Measurements from ENCODE around the gene MRPL20. TPM values are rescaled to one million over a fixed set of nuclear protein-coding genes. Genes with fewer than 3 reads are reported as not detected.

Gene MRPL20
- total RNA-seq, 1 donor from 2014 or later = 96.1 TPM

DNA sequence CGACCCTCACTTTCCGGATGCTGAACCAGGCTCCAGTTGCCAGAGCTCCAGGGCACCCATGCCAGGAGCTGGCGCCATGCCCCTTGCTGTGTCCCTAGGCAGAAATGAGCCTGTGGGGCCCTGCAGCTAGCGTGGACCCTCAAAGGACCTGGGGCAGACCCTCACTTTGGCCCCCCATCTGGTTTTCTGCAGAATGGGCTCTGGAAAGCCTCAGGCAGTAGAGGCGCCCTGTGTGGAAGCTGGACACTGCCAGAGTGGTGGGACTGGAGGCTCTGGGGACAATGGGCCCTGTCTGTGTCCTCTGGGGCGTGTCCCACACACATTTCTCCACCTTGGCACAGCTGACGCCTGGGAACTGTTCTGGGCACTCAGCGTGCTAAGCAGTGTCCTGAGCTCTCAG lies 25.8 kb downstream of the MRPL20 start:
- H3K4me3 ChIP-seq = no peak overlapping the region
- peaks cover 10% of the 10 kb centered on the region for H3F3A ChIP-seq (ENCODE audit: low read depth)
- H3K36me3 ChIP-seq = no peaks in the 10 kb centered on the region
- H4K20me1 ChIP-seq (ENCODE audit: low read depth) = no peaks in the 10 kb centered on the region
- no peak for TF ChIP-seq CTCF (IDR thresholded peaks at IDR 0.05)
- no peak for TF ChIP-seq EZH2 (IDR thresholded peaks at IDR 0.05)
- no peak for TF ChIP-seq EZH2phosphoT487 (IDR thresholded peaks at IDR 0.05)
- no peaks in the 10 kb centered on the region for H3K27me3 ChIP-seq
- peaks cover 5% of the 10 kb centered on the region for H3K27me3 Mint-ChIP-seq (ENCODE audit: insufficient read depth, low read depth)
- no peak overlapping the region for H2AFZ ChIP-seq (replicated peaks)
- no peak for DNase-seq (ENCODE audit: low spot score)
- H3K9ac ChIP-seq = no peak overlapping the region
- no peaks in the 10 kb centered on the region for H3K4me1 Mint-ChIP-seq
- H3K4me1 ChIP-seq = no peaks in the 10 kb centered on the region
- H3K27ac Mint-ChIP-seq = no peak overlapping the region
- no peak overlapping the region for H3K4me2 ChIP-seq
- no peak overlapping the region for H3K4me3 Mint-ChIP-seq
- no peaks in the 10 kb centered on the region for H3K9me3 Mint-ChIP-seq
- peaks cover under 1% of the 10 kb centered on the region for H3K36me3 Mint-ChIP-seq
- no peaks in the 10 kb centered on the region for H3K79me2 ChIP-seq (ENCODE audit: low read depth)
- no peaks in the 10 kb centered on the region for H3K9me3 ChIP-seq (ENCODE audit: low read depth)
- H3K27ac ChIP-seq = no peak overlapping the region

DNA sequence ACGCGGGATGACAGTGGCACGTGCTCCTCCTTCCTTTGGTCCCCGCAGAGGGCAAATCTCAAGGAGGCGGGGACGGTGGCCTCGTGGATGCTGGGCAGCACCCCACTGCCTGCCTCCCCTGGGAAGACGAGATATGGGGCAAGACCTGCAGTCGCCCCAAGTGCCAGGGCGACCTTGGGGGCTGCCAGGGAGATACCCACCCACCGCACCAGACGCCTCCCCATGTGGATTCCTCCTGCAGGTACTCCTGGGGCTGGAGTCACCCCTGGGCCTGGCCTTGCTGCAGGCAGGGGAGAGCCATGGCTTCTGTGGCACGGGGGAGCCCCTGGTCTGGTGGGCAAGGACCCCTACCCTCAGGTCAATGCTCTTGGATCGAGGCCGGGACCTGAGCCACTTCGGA lies 26.2 kb downstream of the MRPL20 start:
- H3K9me3 Mint-ChIP-seq = no peaks in the 10 kb centered on the region
- no peak overlapping the region for H3K27ac Mint-ChIP-seq

GRCh38 chr1:1377540-1378205 lies 29.4 kb downstream of the MRPL20 start:
- Histone ChIP-seq H3F3A (ENCODE audit: low read depth) (peaks cover 16% of the 10 kb centered on the region), H3K79me2 (ENCODE audit: low read depth) (peaks cover 17% of the 10 kb centered on the region), H3K36me3 (no peaks in the 10 kb centered on the region), H2AFZ (replicated peaks) (no peak overlapping the region), H4K20me1 (ENCODE audit: low read depth) (peaks cover 3% of the 10 kb centered on the region), H3K4me1 (peaks cover 7% of the 10 kb centered on the region), H3K4me3 (no peak overlapping the region), H3K27ac (no peak overlapping the region), H3K27me3 (no peaks in the 10 kb centered on the region), H3K4me2 (no peak overlapping the region), H3K9ac (no peak overlapping the region), H3K9me3 (ENCODE audit: low read depth) (no peaks in the 10 kb centered on the region)
- TF ChIP-seq EZH2phosphoT487 (IDR thresholded peaks at IDR 0.05) (no peak), EZH2 (IDR thresholded peaks at IDR 0.05) (no peak), CTCF (IDR thresholded peaks at IDR 0.05) (no peak)
- Mint-ChIP-seq H3K27ac (no peak overlapping the region), H3K9me3 (no peaks in the 10 kb centered on the region), H3K4me3 (no peak overlapping the region), H3K4me1 (peaks cover 10% of the 10 kb centered on the region), H3K36me3 (no peaks in the 10 kb centered on the region), H3K27me3 (ENCODE audit: insufficient read depth, low read depth) (peaks cover 2% of the 10 kb centered on the region)
- no peak for DNase-seq (ENCODE audit: low spot score)

More for the DNA sequence above, 26.2 kb downstream of the MRPL20 start:
- TF ChIP-seq EZH2 (IDR thresholded peaks at IDR 0.05) (no peak), EZH2phosphoT487 (IDR thresholded peaks at IDR 0.05) (no peak), CTCF (IDR thresholded peaks at IDR 0.05) (no peak)
- Histone ChIP-seq H3K9me3 (ENCODE audit: low read depth) (no peaks in the 10 kb centered on the region), H3K27me3 (no peaks in the 10 kb centered on the region), H3F3A (ENCODE audit: low read depth) (peaks cover 14% of the 10 kb centered on the region), H3K9ac (no peak overlapping the region), H3K27ac (no peak overlapping the region), H4K20me1 (ENCODE audit: low read depth) (no peaks in the 10 kb centered on the region), H3K79me2 (ENCODE audit: low read depth) (no peaks in the 10 kb centered on the region), H3K4me1 (no peaks in the 10 kb centered on the region), H3K36me3 (no peaks in the 10 kb centered on the region), H3K4me2 (no peak overlapping the region), H3K4me3 (no peak overlapping the region), H2AFZ (replicated peaks) (no peak overlapping the region)
- DNase-seq (ENCODE audit: low spot score) = no peak
- no peak overlapping the region for H3K4me3 Mint-ChIP-seq
- no peaks in the 10 kb centered on the region for H3K4me1 Mint-ChIP-seq
- H3K27me3 Mint-ChIP-seq (ENCODE audit: insufficient read depth, low read depth) = peaks cover 5% of the 10 kb centered on the region
- H3K36me3 Mint-ChIP-seq = no peaks in the 10 kb centered on the region

Measured in neural progenitor cell (in vitro differentiated cells).